KMS-11 (cell line): ENCODE measurements around the gene BTBD9.

Experiments
- H2AFZ ChIP-seq: fragments of 200-600 bp; sonication (generic); 2 replicates; pipeline ENCODE4 v1.6.1; 2016; ENCODE audit warnings: antibody characterized with exemption, mixed run types, low read depth
- H3K27ac ChIP-seq: fragments of 200-600 bp; sonication (generic); 2 replicates; pipeline ENCODE4 v1.6.1; 2016; ENCODE audit warnings: mild to moderate bottlenecking, mixed run types
- H3K27me3 ChIP-seq: fragments of 200-600 bp; sonication (generic); 2 replicates; pipeline ENCODE4 v1.6.1; 2017; ENCODE audit warnings: mild to moderate bottlenecking, low read depth, mixed run types, moderate library complexity; ENCODE audit not compliant: insufficient read depth
- H3K36me3 ChIP-seq: fragments of 200-600 bp; sonication (generic); 2 replicates; pipeline ENCODE4 v1.6.1; 2017; ENCODE audit warnings: mild to moderate bottlenecking, mixed run types; ENCODE audit not compliant: insufficient read depth
- H3K4me1 ChIP-seq: fragments of 200-600 bp; sonication (generic); 2 replicates; pipeline ENCODE4 v1.6.1; 2016; ENCODE audit warnings: mild to moderate bottlenecking, low read depth, mixed run types; ENCODE audit not compliant: poor library complexity, severe bottlenecking
- H3K4me2 ChIP-seq: fragments of 200-600 bp; sonication (generic); 2 replicates; pipeline ENCODE4 v1.7.0; 2016; ENCODE audit warnings: mild to moderate bottlenecking, mixed run types
- H3K4me3 ChIP-seq: fragments of 200-600 bp; sonication (generic); IDR thresholded peaks from 2 replicates; pipeline ENCODE4 v1.6.1; 2017; ENCODE audit warnings: low read depth, low read length, mixed read lengths; ENCODE audit not compliant: insufficient read depth
- H3K79me2 ChIP-seq: fragments of 200-600 bp; sonication (generic); 2 replicates; pipeline ENCODE4 v1.6.1; 2016; ENCODE audit warnings: low read depth, mixed run types; ENCODE audit not compliant: insufficient read depth
- H3K9ac ChIP-seq: fragments of 200-600 bp; sonication (generic); 2 replicates; pipeline ENCODE4 v1.6.1; 2016; ENCODE audit warnings: mild to moderate bottlenecking, mixed run types
- H4K20me1 ChIP-seq: fragments of 200-600 bp; sonication (generic); 2 replicates; pipeline ENCODE4 v1.6.1; 2016; ENCODE audit warnings: mild to moderate bottlenecking, mixed run types; ENCODE audit not compliant: insufficient read depth
- CTCF ChIP-seq: fragments of 200-600 bp; sonication (generic); conservative IDR thresholded peaks from 2 replicates; pipeline ENCODE4 v1.6.1; 2017; ENCODE audit warnings: low read depth, mild to moderate bottlenecking, antibody characterized with exemption, low read length, moderate library complexity, mixed read lengths

Gene BTBD9

DNA sequence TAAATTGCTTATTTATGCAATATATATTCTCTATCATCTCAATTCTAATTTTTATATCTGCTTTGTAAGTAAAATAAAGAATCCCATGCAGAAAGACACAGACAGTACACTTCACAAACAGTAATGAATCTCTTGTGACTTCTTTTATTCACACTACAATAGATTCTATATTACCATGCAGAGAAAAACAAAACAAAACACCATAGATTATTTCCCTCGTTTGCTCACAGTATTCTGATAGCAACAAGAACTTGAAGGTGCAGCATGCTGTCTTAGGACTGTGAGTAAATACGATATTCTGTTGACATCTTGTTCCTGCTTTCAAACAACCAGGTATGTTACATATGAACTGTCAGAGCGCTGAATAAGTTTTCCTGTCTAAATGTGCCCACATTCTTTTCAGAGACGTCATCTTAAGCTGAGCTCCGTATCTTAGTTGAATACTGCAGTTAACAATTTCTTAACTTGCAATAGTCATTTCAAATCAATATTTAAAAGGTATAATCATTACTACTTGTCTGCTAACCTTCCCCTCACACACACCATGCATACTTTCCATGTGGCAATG, 140.1 kb downstream of the BTBD9 start:
- no peak for TF ChIP-seq CTCF
- no peaks in the 10 kb centered on the region for H4K20me1 ChIP-seq
- H3K4me1 ChIP-seq: no peaks in the 10 kb centered on the region
- H3K27ac ChIP-seq: no peak overlapping the region
- H2AFZ ChIP-seq: no peak overlapping the region
- H3K4me3 ChIP-seq: no peak overlapping the region
- no peaks in the 10 kb centered on the region for H3K36me3 ChIP-seq
- no peaks in the 10 kb centered on the region for H3K79me2 ChIP-seq
- no peaks in the 10 kb centered on the region for H3K27me3 ChIP-seq
- no peak overlapping the region for H3K9ac ChIP-seq
- H3K4me2 ChIP-seq: no peak overlapping the region

- no peaks in the 10 kb centered on the region for H3K36me3 ChIP-seq
- no peak overlapping the region for H3K27ac ChIP-seq
- no peaks in the 10 kb centered on the region for H4K20me1 ChIP-seq
- no peaks in the 10 kb centered on the region for H3K27me3 ChIP-seq
- no peak for TF ChIP-seq CTCF
- H3K4me1 ChIP-seq: peaks cover 3% of the 10 kb centered on the region
- H3K79me2 ChIP-seq: no peaks in the 10 kb centered on the region
- H3K9ac ChIP-seq: no peak overlapping the region
- no peak overlapping the region for H3K4me3 ChIP-seq
- no peak overlapping the region for H3K4me2 ChIP-seq
- H2AFZ ChIP-seq: no peak overlapping the region
These were observed 140.8 kb downstream of the BTBD9 start for GRCh38 chr6:38498805-38499445.

DNA sequence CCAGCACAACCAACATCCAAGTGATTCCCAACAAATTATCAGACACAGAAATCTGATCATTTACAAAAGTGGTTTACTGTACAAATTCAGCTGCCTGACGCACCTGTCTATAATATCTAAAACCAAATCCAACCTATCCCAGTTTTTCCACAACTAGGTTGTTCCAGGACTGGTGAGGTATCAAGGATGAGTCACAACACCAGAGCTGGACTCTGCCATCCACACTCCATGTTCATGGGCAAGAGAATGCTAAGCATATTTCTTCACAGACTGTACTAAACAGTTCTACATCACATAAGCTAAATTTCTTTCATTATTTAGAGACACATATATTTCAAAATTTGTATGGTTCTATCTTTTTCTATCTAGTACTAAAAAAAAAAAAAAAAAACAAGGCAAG, 141.6 kb downstream of the BTBD9 start:
- H3K27ac ChIP-seq: no peak overlapping the region
- H3K4me2 ChIP-seq: no peak overlapping the region
- peaks cover 7% of the 10 kb centered on the region for H3K4me1 ChIP-seq
- no peak for TF ChIP-seq CTCF
- H3K36me3 ChIP-seq: no peaks in the 10 kb centered on the region
- H3K4me3 ChIP-seq: no peak overlapping the region
- no peaks in the 10 kb centered on the region for H3K79me2 ChIP-seq
- no peaks in the 10 kb centered on the region for H3K27me3 ChIP-seq
- no peak overlapping the region for H3K9ac ChIP-seq
- no peak overlapping the region for H2AFZ ChIP-seq
- no peaks in the 10 kb centered on the region for H4K20me1 ChIP-seq

GRCh38 chr6:38497546-38497945, 142.2 kb downstream of the BTBD9 start:
- H4K20me1 ChIP-seq: no peaks in the 10 kb centered on the region
- no peaks in the 10 kb centered on the region for H3K27me3 ChIP-seq
- H3K9ac ChIP-seq: no peak overlapping the region
- no peak overlapping the region for H3K4me2 ChIP-seq
- H3K79me2 ChIP-seq: no peaks in the 10 kb centered on the region
- no peak for TF ChIP-seq CTCF
- H3K4me3 ChIP-seq: no peak overlapping the region
- H3K4me1 ChIP-seq: peaks cover 7% of the 10 kb centered on the region
- no peak overlapping the region for H3K27ac ChIP-seq
- H2AFZ ChIP-seq: no peak overlapping the region
- no peaks in the 10 kb centered on the region for H3K36me3 ChIP-seq
